22Rv1 (cell line): Measurements from ENCODE around the gene FGR.

Experiments used
- ZFX ChIP-seq: fragments of 450-650 bp; IDR thresholded peaks from 2 replicates; pipeline ENCODE4 v1.6.1; 2017; ENCODE audit warnings: antibody characterized with exemption, borderline replicate concordance
- TF ChIP-seq, protein P1 (sequence below): fragments of 450-650 bp; IDR thresholded peaks from 2 replicates; pipeline ENCODE4 v1.5.1; 2017; ENCODE audit warnings: mild to moderate bottlenecking

DNA sequence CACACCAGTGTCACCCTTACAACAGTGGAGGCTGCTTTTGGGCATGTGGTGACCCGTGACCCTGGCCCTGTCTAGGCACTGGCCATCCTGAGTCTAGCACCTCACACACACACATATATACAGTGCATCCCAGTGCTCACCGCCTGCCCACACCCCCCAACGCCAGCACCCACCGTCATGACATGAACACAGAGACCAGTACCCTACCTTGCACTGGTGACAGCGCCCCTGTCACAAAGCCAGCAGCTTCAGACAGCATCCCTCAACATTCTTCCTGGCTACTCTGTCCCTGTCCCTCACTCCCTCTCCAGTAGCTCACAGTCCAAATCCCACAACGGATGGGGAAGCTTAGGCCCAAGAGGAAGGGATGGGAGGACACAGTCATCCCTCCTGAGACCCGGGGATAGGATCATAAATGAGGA lies 58.2 kb downstream of the FGR start:
- TF ChIP-seq, protein P1, sequence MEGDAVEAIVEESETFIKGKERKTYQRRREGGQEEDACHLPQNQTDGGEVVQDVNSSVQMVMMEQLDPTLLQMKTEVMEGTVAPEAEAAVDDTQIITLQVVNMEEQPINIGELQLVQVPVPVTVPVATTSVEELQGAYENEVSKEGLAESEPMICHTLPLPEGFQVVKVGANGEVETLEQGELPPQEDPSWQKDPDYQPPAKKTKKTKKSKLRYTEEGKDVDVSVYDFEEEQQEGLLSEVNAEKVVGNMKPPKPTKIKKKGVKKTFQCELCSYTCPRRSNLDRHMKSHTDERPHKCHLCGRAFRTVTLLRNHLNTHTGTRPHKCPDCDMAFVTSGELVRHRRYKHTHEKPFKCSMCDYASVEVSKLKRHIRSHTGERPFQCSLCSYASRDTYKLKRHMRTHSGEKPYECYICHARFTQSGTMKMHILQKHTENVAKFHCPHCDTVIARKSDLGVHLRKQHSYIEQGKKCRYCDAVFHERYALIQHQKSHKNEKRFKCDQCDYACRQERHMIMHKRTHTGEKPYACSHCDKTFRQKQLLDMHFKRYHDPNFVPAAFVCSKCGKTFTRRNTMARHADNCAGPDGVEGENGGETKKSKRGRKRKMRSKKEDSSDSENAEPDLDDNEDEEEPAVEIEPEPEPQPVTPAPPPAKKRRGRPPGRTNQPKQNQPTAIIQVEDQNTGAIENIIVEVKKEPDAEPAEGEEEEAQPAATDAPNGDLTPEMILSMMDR: no peak
- TF ChIP-seq ZFX: no peak
